Ovary (tissue), 9 donors: ENCODE measurements around the gene DICER1. TPM values are rescaled to one million over a fixed set of nuclear protein-coding genes. Genes with fewer than 3 reads are reported as not detected.

Source experiments
- DNase-seq, 5 donors: peaks; one replicate each; pipeline ENCODE4 v3.0.0-alpha.2; 2019 to 2020
- H3K27ac ChIP-seq, 2 donors: fragments of 200-600 bp; one replicate each; pipeline versions ENCODE4 v1.5.1 to v1.8.0; 2019 to 2022
- H3K27me3 ChIP-seq: fragments of 200-600 bp; one replicate; pipeline ENCODE4 v1.8.0; 2022
- H3K36me3 ChIP-seq: fragments of 200-600 bp; sonication (generic); one replicate; pipeline ENCODE4 v1.5.1; 2019
- H3K4me1 ChIP-seq: one replicate; pipeline ENCODE4 v1.8.1; 2013; ENCODE audit warnings: mild to moderate bottlenecking, moderate library complexity; ENCODE audit not compliant: insufficient read depth
- H3K4me3 ChIP-seq: fragments of 200-600 bp; sonication (generic); one replicate; pipeline ENCODE4 v1.5.1; 2017
- H3K9me3 ChIP-seq, 2 donors: fragments of 200-600 bp in 1 of 2; sonication (generic) in 1 of 2; one replicate each; pipeline versions ENCODE4 v1.5.1 to v1.8.1; 2013 to 2019; ENCODE audit warnings: mild to moderate bottlenecking in 1 of 2, moderate library complexity in 1 of 2
- EP300 ChIP-seq: sonication (generic); formaldehyde crosslinking; IDR thresholded peaks from one replicate; pipeline ENCODE4 v1.6.1; 2017; ENCODE audit warnings: antibody characterized with exemption
- POLR2A ChIP-seq: fragments of 450-650 bp; IDR thresholded peaks from one replicate; pipeline ENCODE4 v1.6.1; 2017; ENCODE audit warnings: antibody characterized with exemption, mild to moderate bottlenecking, moderate library complexity
- WGBS, 3 donors: extraction: QIAGEN DNeasy Blood & Tissue Kit in 1 of 3; methylation state at CpG; one replicate each; pipeline versions ENCODE4 v1.1.5 to v1.1.7; 2013 to 2017; 5-methylcytosine and 5-hydroxymethylcytosine counted together
- intact Hi-C, 4 donors: fragments of 100-400 bp; cut with DNase I; formaldehyde crosslinking; loops; one replicate each; pipeline versions ENCODE4 v1.11.0 to v1.15.1; 2022 to 2023
- microRNA-seq, 3 donors: library from miRNA; unstranded; fragments of <30 nt; microRNA quantifications; one replicate each; pipeline versions ENCODE4 to v1.2.0, GENCODE V29; 2019 to 2020
- polyA plus RNA-seq, 2 donors: library from polyadenylated mRNA; stranded (reverse); fragments of 200-250 nt in 1 of 2; fragments of 350-450 nt in 1 of 2; fragmentation: Illumina TruSeq in 1 of 2; extraction: RNeasy Lipid Tissue Mini Kit (QIAGEN cat#74804) in 1 of 2; gene quantifications; one replicate each; pipeline ENCODE4 v1.2.3, GENCODE V29; 2013 to 2014
- small RNA-seq: library from RNA; depleted of rRNA; stranded (forward); fragments of <200 nt; gene quantifications from one replicate; pipeline ENCODE3, GENCODE V24; 2016
- total RNA-seq, 7 donors: library from RNA; depleted of rRNA in 2 of 7; stranded (reverse); fragments of >200 nt in 2 of 7; fragmentation: NEBNext Ultra II Directional in 3 of 7; extraction: Animal tissue kit (Norgen Biotek cat#: 25700) in 3 of 7; gene quantifications; one replicate each; pipeline versions ENCODE4 v1.1.0 to v1.2.4, GENCODE V29; 2016 to 2023
- TF ChIP-seq, protein P1 (sequence below), 3 donors: fragments of 450-650 bp in 2 of 3; fragments of 200-600 bp in 1 of 3; IDR thresholded peaks; one replicate each; pipeline versions ENCODE4 v1.5.1 to v1.8.0; 2016 to 2022; ENCODE audit warnings: antibody characterized with exemption in 3 of 3, mild to moderate bottlenecking in 1 of 3
- donor health status: DM: no; HTN: no; CAD: no; lungs with moderate emphysema.
- donor health status: DM: no; HTN: no; CAD: no.
- donor health status: Bipolar disorder and iron deficiency.
- donor health status: DM: yes; HTN: yes; CAD: no.
- donor health status: DM: no; HTN: no; CAD: no.
- donor health status: DM: yes; HTN: yes; CAD: no.

The DICER1 gene
- total and polyA plus RNA-seq, 9 donors: 9.6 to 54.7 (median 47.4) TPM

DNA sequence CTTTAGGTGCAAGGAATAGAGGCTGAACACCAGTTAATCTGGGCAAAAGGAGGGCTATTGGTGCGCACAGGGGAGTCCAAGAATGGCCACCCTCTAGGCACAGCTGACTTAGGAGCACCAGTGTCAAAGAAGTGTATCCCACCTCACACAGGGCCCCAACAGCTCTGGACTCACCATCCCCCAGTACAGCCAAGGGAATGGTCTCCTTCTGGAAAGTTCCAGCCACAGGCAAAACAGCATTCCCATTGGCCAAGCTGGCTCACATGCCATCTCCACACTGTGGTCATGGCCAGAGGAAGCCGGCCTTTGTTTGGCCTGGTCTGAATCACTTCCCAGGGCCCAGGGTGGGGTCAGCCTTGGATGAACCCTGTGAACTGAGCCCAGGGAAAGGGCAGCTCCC is 120.1 kb downstream of the DICER1 start:
- 90 to 96% (median 96%) methylated on average over 2 of the region's 2 CpGs for WGBS, 3 donors
- TF ChIP-seq POLR2A (no peak), EP300 (no peak)
- TF ChIP-seq, protein P1, sequence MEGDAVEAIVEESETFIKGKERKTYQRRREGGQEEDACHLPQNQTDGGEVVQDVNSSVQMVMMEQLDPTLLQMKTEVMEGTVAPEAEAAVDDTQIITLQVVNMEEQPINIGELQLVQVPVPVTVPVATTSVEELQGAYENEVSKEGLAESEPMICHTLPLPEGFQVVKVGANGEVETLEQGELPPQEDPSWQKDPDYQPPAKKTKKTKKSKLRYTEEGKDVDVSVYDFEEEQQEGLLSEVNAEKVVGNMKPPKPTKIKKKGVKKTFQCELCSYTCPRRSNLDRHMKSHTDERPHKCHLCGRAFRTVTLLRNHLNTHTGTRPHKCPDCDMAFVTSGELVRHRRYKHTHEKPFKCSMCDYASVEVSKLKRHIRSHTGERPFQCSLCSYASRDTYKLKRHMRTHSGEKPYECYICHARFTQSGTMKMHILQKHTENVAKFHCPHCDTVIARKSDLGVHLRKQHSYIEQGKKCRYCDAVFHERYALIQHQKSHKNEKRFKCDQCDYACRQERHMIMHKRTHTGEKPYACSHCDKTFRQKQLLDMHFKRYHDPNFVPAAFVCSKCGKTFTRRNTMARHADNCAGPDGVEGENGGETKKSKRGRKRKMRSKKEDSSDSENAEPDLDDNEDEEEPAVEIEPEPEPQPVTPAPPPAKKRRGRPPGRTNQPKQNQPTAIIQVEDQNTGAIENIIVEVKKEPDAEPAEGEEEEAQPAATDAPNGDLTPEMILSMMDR (IDR thresholded peaks at IDR 0.05): no peak
- intact Hi-C loops: no loop called here
- peak in 1 of 5 donors; percentile 7 for DNase-seq
- H3K9me3 ChIP-seq: no peaks in the 10 kb centered on the region
- H3K27me3 ChIP-seq: no peaks in the 10 kb centered on the region
- no peak overlapping the region for H3K4me3 ChIP-seq
- no peak overlapping the region for H3K27ac ChIP-seq
- no peaks in the 10 kb centered on the region for H3K36me3 ChIP-seq
- H3K4me1 ChIP-seq: no peaks in the 10 kb centered on the region

Small RNAs within 50 kb of the gene (microRNA-seq; reads per million reads assigned to microRNA genes)
- gene MIR3173: 1.2 to 7.7 (median 3.4) reads per million in 3 donors

Small RNAs within 50 kb of the gene (small RNA-seq; reads per million reads assigned to genes)
- gene MIR3173: not detected

Other genes with a start within 250 kb of the DICER1 start
- 10 to 100 TPM in 1 of 7 donors, 1 to 10 TPM in 6; 4.4 to 11.7 (median 6.5) TPM for gene CLMN, start 162.4 kb upstream of the DICER1 start, total RNA-seq
- 1 to 10 TPM; 2.2 to 7.4 TPM for gene CLMN, start 162.4 kb upstream of the DICER1 start, polyA plus RNA-seq